IMR-90 (cell line): ENCODE results near the gene CADM2. TPM values are rescaled to one million over a fixed set of nuclear protein-coding genes. Genes with fewer than 3 reads are reported as not detected.

ENCODE experiments used
- ATAC-seq: fragments of 200-7000 bp; cut with Tn5 transposase; 2 replicates; pipeline ENCODE4 v1.9.1; 2020; ENCODE audit warnings: low read depth, mild to moderate bottlenecking, moderate library complexity
- BruUV-seq: library from RNA; stranded (reverse); fragments of 400-500 nt; replicated peaks from 2 replicates; lab custom pipeline; 2021; lab: Mats Ljungman, UMichigan
- CTCF ChIA-PET: fragments of 300-600 bp; formaldehyde crosslinking; extraction: SDS; loops from one replicate; lab custom pipeline; 2021; ENCODE audit warnings: antibody characterized with exemption; lab: Yijun Ruan, JAX
- POLR2A ChIA-PET: fragments of 300-600 bp; sonication (Branson Sonifier 250); formaldehyde crosslinking; loops from one replicate; lab custom pipeline; 2022; ENCODE audit warnings: antibody characterized with exemption; ENCODE audit not compliant: unreplicated experiment; lab: Charles Lee
- DNase-seq: peaks from one replicate; pipeline ENCODE4 v3.0.0; 2013
- H2AFZ ChIP-seq: replicated peaks from 2 replicates; pipeline ENCODE3; 2013; ENCODE audit warnings: low read length, mild to moderate bottlenecking; ENCODE audit not compliant: poor library complexity
- H2AK5ac ChIP-seq: 2 replicates; pipeline ENCODE4 v1.6.1; 2013; ENCODE audit warnings: low read depth, low read length, inconsistent platforms
- H2AK9ac ChIP-seq: replicated peaks from 2 replicates; pipeline ENCODE3; 2013; ENCODE audit warnings: mild to moderate bottlenecking, low read depth, low read length, moderate library complexity; ENCODE audit not compliant: poor library complexity
- H2BK120ac ChIP-seq: 2 replicates; pipeline ENCODE4 v1.6.1; 2013; ENCODE audit warnings: low read depth, low read length, inconsistent platforms
- H2BK15ac ChIP-seq: 3 replicates; pipeline ENCODE4 v1.6.1; 2013; ENCODE audit warnings: low read depth, low read length, inconsistent platforms
- H2BK20ac ChIP-seq: 2 replicates; pipeline ENCODE4 v1.6.1; 2013; ENCODE audit warnings: low read depth, mild to moderate bottlenecking, inconsistent platforms, low read length, moderate library complexity
- H2BK5ac ChIP-seq: 2 replicates; pipeline ENCODE4 v1.6.1; 2013; ENCODE audit warnings: mild to moderate bottlenecking, low read depth, low read length, inconsistent platforms; ENCODE audit not compliant: poor library complexity, severe bottlenecking
- H3K14ac ChIP-seq: replicated peaks from 2 replicates; pipeline ENCODE4 v1.6.1; 2013; ENCODE audit warnings: low read depth, low read length, inconsistent platforms
- H3K18ac ChIP-seq: 2 replicates; pipeline ENCODE4 v1.6.1; 2013; ENCODE audit warnings: low read depth, low read length, control low read depth
- H3K23ac ChIP-seq: 2 replicates; pipeline ENCODE4 v1.6.1; 2013; ENCODE audit warnings: low read depth, low read length, inconsistent platforms
- H3K27ac ChIP-seq: 2 replicates; pipeline ENCODE4 v1.5.1; 2013; ENCODE audit warnings: mild to moderate bottlenecking, control low read depth, low read length; ENCODE audit not compliant: insufficient read depth
- H3K27me3 ChIP-seq: 2 replicates; pipeline ENCODE4 v1.6.1; 2013; ENCODE audit warnings: low read length; ENCODE audit not compliant: control insufficient read depth, insufficient read depth
- H3K36me3 ChIP-seq: 2 replicates; pipeline ENCODE4 v1.6.1; 2013; ENCODE audit warnings: low read length, mixed read lengths; ENCODE audit not compliant: control insufficient read depth, insufficient read depth
- H3K4ac ChIP-seq: 2 replicates; pipeline ENCODE4 v1.6.1; 2013; ENCODE audit warnings: low read depth, low read length, inconsistent platforms
- H3K4me1 ChIP-seq: 2 replicates; pipeline ENCODE4 v1.6.1; 2013; ENCODE audit warnings: low read length, mixed read lengths; ENCODE audit not compliant: control insufficient read depth, insufficient read depth
- H3K4me2 ChIP-seq: 2 replicates; pipeline ENCODE4 v1.6.1; 2013; ENCODE audit warnings: low read depth, mild to moderate bottlenecking, control low read depth, low read length, moderate library complexity
- H3K4me3 ChIP-seq: 2 replicates; pipeline ENCODE4 v1.5.1; 2013; ENCODE audit warnings: low read depth, mild to moderate bottlenecking, control low read depth, low read length, moderate library complexity; ENCODE audit not compliant: insufficient read depth
- H3K56ac ChIP-seq: 2 replicates; pipeline ENCODE4 v1.6.1; 2013; ENCODE audit warnings: low read length, inconsistent platforms; ENCODE audit not compliant: insufficient read depth; ENCODE audit errors: extremely low read depth
- H3K79me1 ChIP-seq, 2 experiments: 2 replicates each; pipeline ENCODE4 v1.6.1; 2013; ENCODE audit warnings: low read length in 2 of 2, inconsistent platforms in 1 of 2, low read depth in 1 of 2
- H3K9ac ChIP-seq: 2 replicates; pipeline ENCODE4 v1.6.1; 2013; ENCODE audit warnings: low read depth, low read length, control low read depth
- H3K9me1 ChIP-seq: 2 replicates; pipeline ENCODE4 v1.6.1; 2013; ENCODE audit warnings: low read length, inconsistent platforms; ENCODE audit not compliant: insufficient read depth
- H3K9me3 ChIP-seq: 2 replicates; pipeline ENCODE4 v1.6.1; 2013; ENCODE audit warnings: low read length; ENCODE audit not compliant: control insufficient read depth, insufficient read depth
- H4K20me1 ChIP-seq: 2 replicates; pipeline ENCODE4 v1.6.1; 2013; ENCODE audit warnings: low read length, inconsistent platforms; ENCODE audit not compliant: insufficient read depth
- H4K5ac ChIP-seq: 2 replicates; pipeline ENCODE4 v1.6.1; 2013; ENCODE audit warnings: mild to moderate bottlenecking, low read depth, low read length, control low read depth
- H4K8ac ChIP-seq, 2 experiments: 2 replicates each; pipeline ENCODE4 v1.6.1; 2013; ENCODE audit warnings: low read depth in 2 of 2, low read length in 2 of 2, control low read depth in 1 of 2, inconsistent platforms in 1 of 2
- H4K91ac ChIP-seq: 2 replicates; pipeline ENCODE4 v1.6.1; 2013; ENCODE audit warnings: low read depth, low read length, inconsistent platforms; ENCODE audit not compliant: insufficient read depth
- FOS ChIP-seq: fragments of 150-350 bp; IDR thresholded peaks from 2 replicates; pipeline ENCODE4 v1.6.1; 2016; ENCODE audit warnings: low read depth, low read length
- MAFK ChIP-seq: IDR thresholded peaks from 2 replicates; pipeline ENCODE4 v1.6.1; 2012; ENCODE audit warnings: low read depth, low read length, improper control_type of control experiment
- MAZ ChIP-seq: IDR thresholded peaks from 2 replicates; pipeline ENCODE4 v1.6.1; 2012; ENCODE audit warnings: low read depth, mild to moderate bottlenecking, low read length, improper control_type of control experiment, moderate library complexity, borderline replicate concordance
- MXI1 ChIP-seq: IDR thresholded peaks from 2 replicates; pipeline ENCODE4 v1.6.1; 2012; ENCODE audit warnings: low read depth, mild to moderate bottlenecking, low read length, moderate library complexity, borderline replicate concordance
- NFE2L2 ChIP-seq: fragments of 150-350 bp; IDR thresholded peaks from 2 replicates; pipeline ENCODE4 v1.6.1; 2016; ENCODE audit warnings: low read depth, mild to moderate bottlenecking, low read length
- RAD21 ChIP-seq: IDR thresholded peaks from 2 replicates; pipeline ENCODE4 v1.6.1; 2012; ENCODE audit warnings: low read length, improper control_type of control experiment
- RCOR1 ChIP-seq: IDR thresholded peaks from 2 replicates; pipeline ENCODE4 v1.6.1; 2012; ENCODE audit warnings: mild to moderate bottlenecking, low read length, improper control_type of control experiment; ENCODE audit not compliant: insufficient replicate concordance
- RFX5 ChIP-seq: IDR thresholded peaks from 2 replicates; pipeline ENCODE4 v1.8.0; 2012; ENCODE audit warnings: low read depth, mild to moderate bottlenecking, low read length, moderate library complexity
- SMC3 ChIP-seq: fragments of 150-350 bp; IDR thresholded peaks from 2 replicates; pipeline ENCODE4 v1.6.1; 2016; ENCODE audit warnings: low read depth, mild to moderate bottlenecking, antibody characterized with exemption, low read length, moderate library complexity
- WGBS, 2 experiments: methylation state at CpG; one replicate each; pipeline versions ENCODE4 v1.1.5 to v1.1.7; 2013; ENCODE audit warnings: missing lambda C conversion rate in 2 of 2; ENCODE audit not compliant: insufficient read length in 1 of 2; ENCODE audit errors: extremely low coverage in 2 of 2; 5-methylcytosine and 5-hydroxymethylcytosine counted together
- dilution Hi-C: fragments of 300-500 bp; cut with HindIII; formaldehyde crosslinking; loops from one replicate; pipeline ENCODE4 v1.14.3; 2018; ENCODE audit warnings: low sequenced_read_pairs; ENCODE audit not compliant: unreplicated experiment
- in situ Hi-C: fragments of 300-500 bp; cut with MboI; formaldehyde crosslinking; loops from 3 replicates; pipeline ENCODE4 v1.14.3; 2019; ENCODE audit warnings: low sequenced_read_pairs, inconsistent platforms, mixed read lengths
- intact Hi-C: fragments of 100-400 bp; cut with micrococcal nuclease; formaldehyde crosslinking; loops from 2 replicates; pipeline ENCODE4 v1.10.0; 2022
- polyA plus RNA-seq, 3 experiments: library from polyadenylated mRNA; depleted of rRNA; stranded (reverse); fragments of >200 nt; gene quantifications; 2 replicates each; pipeline ENCODE4 v1.2.3, GENCODE V29; 2012; ENCODE audit warnings: low replicate concordance in 1 of 3
- total RNA-seq: library from RNA; depleted of rRNA; stranded (reverse); fragments of >200 nt; gene quantifications from 2 replicates; pipeline ENCODE4 v1.2.3, GENCODE V29; 2012
- TF ChIP-seq, protein P1 (sequence below): fragments of 150-350 bp; IDR thresholded peaks from 2 replicates; pipeline ENCODE4 v1.6.1; 2017; ENCODE audit warnings: mild to moderate bottlenecking, antibody characterized with exemption, low read length, low read depth

CADM2 gene
- total and polyA plus RNA-seq, 2 of the 4 experiments (the other 2 are of a cell fraction) = not detected

DNA sequence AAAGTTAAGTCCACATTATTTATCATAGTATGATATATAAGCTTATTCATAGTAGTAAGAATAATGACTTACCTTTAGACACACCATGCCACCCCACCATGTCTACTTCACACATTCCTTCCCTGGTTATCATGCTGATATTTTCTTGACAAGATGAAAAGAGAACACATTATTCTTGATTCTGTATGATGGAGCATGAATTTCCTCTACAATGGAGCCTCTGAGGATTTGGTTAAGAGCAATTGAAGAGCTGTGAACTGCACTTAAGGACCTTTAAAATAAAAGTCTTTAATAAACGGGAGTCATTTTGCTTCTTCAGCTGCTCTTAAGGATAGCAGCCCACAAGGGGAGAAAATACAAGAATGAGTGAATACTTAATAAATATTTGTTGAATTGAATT, 226.7 kb downstream of the CADM2 start:
- H4K8ac ChIP-seq = no peak overlapping the region
- no peaks in the 10 kb centered on the region for H3K79me1 ChIP-seq
- H2BK5ac ChIP-seq = no peak overlapping the region
- no peaks in the 10 kb centered on the region for H4K20me1 ChIP-seq
- no peak overlapping the region for H3K4me2 ChIP-seq
- H3K4me3 ChIP-seq = no peak overlapping the region
- no peak for ATAC-seq
- H3K36me3 ChIP-seq = no peaks in the 10 kb centered on the region
- H3K4me1 ChIP-seq = no peaks in the 10 kb centered on the region
- H3K23ac ChIP-seq = no peak overlapping the region
- no peaks in the 10 kb centered on the region for H3K9me1 ChIP-seq
- no peaks in the 10 kb centered on the region for H3K27me3 ChIP-seq
- no peak for TF ChIP-seq NFE2L2
- TF ChIP-seq RAD21 = no peak
- no peak for TF ChIP-seq MAZ
- no peak for TF ChIP-seq RFX5
- no peak for TF ChIP-seq SMC3
- no peak for TF ChIP-seq MAFK
- no peak for TF ChIP-seq FOS
- TF ChIP-seq MXI1 = no peak
- TF ChIP-seq, protein P1, sequence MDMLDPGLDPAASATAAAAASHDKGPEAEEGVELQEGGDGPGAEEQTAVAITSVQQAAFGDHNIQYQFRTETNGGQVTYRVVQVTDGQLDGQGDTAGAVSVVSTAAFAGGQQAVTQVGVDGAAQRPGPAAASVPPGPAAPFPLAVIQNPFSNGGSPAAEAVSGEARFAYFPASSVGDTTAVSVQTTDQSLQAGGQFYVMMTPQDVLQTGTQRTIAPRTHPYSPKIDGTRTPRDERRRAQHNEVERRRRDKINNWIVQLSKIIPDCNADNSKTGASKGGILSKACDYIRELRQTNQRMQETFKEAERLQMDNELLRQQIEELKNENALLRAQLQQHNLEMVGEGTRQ = no peak
- no peak for TF ChIP-seq RCOR1
- no peak overlapping the region for H2AK9ac ChIP-seq
- no peak overlapping the region for H3K56ac ChIP-seq
- no peak overlapping the region for H2AK5ac ChIP-seq
- no peak overlapping the region for H3K4ac ChIP-seq
- in situ Hi-C loops = no loop called here
- H2BK20ac ChIP-seq = no peak overlapping the region
- no peak overlapping the region for H3K18ac ChIP-seq
- H3K9me3 ChIP-seq = no peaks in the 10 kb centered on the region
- no peak overlapping the region for H2AFZ ChIP-seq
- no peak overlapping the region for H2BK15ac ChIP-seq
- ChIA-PET POLR2A (no interaction called here), CTCF (no interaction called here)
- no peak overlapping the region for H3K9ac ChIP-seq
- no peak overlapping the region for H4K91ac ChIP-seq
- no peak overlapping the region for H4K5ac ChIP-seq
- no TSS peak for BruUV-seq
- H3K27ac ChIP-seq = no peak overlapping the region
- dilution Hi-C loops = no loop called here
- H2BK120ac ChIP-seq = no peak overlapping the region
- intact Hi-C loops = no loop called here
- H3K14ac ChIP-seq = no peak overlapping the region
- DNase-seq = no peak
- WGBS, 2 experiments = 60% methylated on average over 1 of the region's 1 CpG; no CpG with 5 or more reads in 1 of the 2 experiments
